ENCODE measurements around the gene TMEM240.

The TMEM240 gene

GRCh38 chr1:1562556-1563195 is 22.3 kb upstream of the TMEM240 start:
- TF ChIP-seq, protein P1, sequence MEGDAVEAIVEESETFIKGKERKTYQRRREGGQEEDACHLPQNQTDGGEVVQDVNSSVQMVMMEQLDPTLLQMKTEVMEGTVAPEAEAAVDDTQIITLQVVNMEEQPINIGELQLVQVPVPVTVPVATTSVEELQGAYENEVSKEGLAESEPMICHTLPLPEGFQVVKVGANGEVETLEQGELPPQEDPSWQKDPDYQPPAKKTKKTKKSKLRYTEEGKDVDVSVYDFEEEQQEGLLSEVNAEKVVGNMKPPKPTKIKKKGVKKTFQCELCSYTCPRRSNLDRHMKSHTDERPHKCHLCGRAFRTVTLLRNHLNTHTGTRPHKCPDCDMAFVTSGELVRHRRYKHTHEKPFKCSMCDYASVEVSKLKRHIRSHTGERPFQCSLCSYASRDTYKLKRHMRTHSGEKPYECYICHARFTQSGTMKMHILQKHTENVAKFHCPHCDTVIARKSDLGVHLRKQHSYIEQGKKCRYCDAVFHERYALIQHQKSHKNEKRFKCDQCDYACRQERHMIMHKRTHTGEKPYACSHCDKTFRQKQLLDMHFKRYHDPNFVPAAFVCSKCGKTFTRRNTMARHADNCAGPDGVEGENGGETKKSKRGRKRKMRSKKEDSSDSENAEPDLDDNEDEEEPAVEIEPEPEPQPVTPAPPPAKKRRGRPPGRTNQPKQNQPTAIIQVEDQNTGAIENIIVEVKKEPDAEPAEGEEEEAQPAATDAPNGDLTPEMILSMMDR (IDR thresholded peaks at IDR 0.05), result no peak

GRCh38 chr1:1561801-1562470 is 21.5 kb upstream of the TMEM240 start:
- TF ChIP-seq, protein P1 (IDR thresholded peaks at IDR 0.05), result no peak

DNA sequence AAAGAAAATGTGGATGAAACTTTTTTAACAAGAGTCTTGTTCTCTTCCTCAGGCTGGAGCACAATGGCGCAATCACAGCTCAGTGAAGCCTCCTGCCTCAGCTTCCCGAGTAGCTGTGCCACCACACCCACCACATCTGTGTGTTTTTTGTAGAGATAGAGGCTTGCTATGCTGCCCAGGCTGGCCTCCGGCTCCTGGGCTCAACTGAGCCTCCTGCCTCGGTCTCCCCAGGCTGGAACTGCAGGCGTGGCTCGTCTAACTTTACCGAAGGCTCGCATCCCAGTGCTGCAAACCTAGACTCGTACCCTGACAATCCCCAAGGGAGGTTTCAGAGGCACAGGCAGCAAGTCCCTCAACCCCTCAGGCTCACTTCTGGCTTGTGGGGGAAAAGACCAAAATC is 19.8 kb upstream of the TMEM240 start:
- TF ChIP-seq, protein P1 (IDR thresholded peaks at IDR 0.05), result no peak

DNA sequence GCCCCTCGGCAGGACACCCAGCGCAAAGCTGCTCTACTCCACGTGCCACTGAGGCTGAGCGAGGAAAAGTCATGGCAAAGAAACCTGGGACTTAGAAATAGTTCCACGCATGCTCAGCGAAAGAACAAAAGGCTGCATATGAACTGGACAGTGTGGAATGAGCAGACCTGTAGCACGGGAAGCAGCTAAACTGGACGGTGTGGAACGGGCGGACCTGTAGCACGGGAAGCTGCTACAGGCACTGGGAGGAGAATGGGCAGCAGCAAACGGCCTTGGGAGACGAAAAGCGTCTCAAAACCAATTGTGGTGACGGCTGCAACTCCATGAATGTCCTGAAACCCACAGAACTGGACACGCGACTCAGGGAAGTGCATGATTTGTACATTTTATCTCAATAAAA is 18.6 kb upstream of the TMEM240 start:
- TF ChIP-seq, protein P1 (IDR thresholded peaks at IDR 0.05), result no peak

DNA sequence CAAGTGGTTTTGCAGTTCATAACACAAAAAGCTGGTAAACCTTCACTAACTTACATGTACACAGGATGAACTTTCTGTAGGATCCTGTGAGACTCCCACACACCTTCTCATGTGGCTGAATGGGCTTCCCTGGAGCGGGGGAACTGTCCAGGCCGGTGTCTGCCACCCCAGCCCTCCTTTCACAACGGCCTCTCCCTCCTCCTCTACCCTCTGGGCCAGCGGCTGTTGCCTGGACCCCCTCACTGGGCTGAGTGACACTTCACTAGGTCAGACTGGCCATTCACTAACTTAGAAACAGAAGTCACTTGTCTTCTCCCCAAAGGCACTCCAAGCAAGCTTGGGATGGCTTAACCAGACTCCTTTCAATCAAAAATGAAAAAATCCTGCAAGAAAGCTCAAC is 18.2 kb upstream of the TMEM240 start:
- TF ChIP-seq, protein P1 (IDR thresholded peaks at IDR 0.05), result no peak

DNA sequence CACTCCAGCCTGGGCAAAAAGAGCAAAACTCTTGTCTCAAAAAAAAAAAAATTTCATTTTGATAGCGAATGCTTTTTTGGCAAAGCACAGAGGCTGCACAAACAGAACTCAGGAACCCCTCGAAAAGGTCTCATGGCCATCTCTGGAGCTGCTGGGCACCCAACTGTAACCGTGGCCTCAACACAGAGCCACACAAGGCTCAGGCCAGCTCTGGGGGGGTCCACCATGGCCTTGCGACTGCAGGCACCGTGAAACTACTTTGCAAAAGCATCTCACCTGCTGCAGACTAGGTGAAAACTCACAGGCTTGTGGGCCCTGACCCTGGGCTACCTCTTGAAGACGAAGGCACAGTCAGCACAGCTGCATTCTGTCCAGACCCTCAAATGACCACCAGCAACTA is 16.1 kb upstream of the TMEM240 start:
- TF ChIP-seq, protein P1 (IDR thresholded peaks at IDR 0.05), result no peak

DNA sequence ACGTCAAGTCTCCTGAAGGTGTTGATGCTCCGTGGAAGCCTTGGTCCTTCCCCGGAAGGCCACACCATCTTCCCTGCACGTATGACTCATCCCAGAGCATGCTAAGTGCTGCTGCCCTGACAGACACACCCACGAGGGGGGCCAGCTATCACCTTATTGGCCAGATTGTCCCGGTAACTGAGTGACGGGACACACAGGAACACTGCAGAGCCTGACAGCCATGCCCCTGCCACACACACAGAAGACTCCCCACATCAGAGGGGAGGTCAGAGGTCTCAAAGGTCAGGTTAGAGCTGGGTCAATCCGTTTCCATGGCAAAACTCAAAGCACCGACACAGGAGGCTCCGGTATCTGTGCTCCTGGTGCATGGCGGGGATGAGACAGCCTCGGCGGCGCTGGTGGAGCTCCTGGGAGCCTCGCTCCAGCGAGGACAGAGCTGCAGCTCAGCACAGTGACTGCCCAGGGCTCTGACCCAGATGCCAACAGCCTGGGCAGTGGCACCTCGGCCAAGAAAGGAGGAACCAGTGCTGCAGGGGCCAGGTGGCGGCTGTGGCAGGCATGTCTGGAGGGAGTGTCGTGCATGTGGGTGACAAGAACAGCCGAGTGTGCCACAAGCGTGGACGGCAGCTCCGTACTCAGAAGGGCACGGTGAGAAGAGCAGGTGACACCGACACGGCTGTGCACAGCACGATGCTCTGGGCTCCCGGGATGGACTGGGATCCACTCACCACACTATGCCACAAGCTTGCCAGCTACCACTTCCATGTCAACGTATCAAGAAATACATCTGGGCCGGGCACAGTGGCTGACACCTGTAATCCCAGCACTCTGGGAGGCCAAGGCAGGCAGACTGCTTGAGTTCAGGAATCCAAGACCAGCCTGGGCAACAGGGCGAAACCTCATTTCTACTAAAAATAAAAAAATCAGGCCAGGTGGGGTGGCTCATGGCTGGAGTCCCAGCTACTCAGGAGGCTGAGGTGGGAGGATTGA is 14.8 kb upstream of the TMEM240 start:
- TF ChIP-seq, protein P1 (IDR thresholded peaks at IDR 0.05), result no peak
